HepG2 (cell line): ENCODE results near the gene RBP7. TPM values are rescaled to one million over a fixed set of nuclear protein-coding genes. Genes with fewer than 3 reads are reported as not detected.

Experiments
- ATAC-seq: fragments of 200-7000 bp; cut with Tn5 transposase; 3 replicates; pipeline ENCODE4 v1.9.1; 2020; ENCODE audit warnings: mild to moderate bottlenecking, moderate library complexity
- BruUV-seq: library from RNA; stranded (reverse); fragments of 400-500 nt; replicated peaks from 2 replicates; lab custom pipeline; 2021; lab: Mats Ljungman, UMichigan
- CTCF ChIA-PET: fragments of 300-600 bp; formaldehyde crosslinking; extraction: SDS; loops from one replicate; lab custom pipeline; 2021; ENCODE audit warnings: low total read pairs, inconsistent platforms, low intra/inter-chr PET ratio; lab: Yijun Ruan, JAX
- POLR2A ChIA-PET: fragments of 350-600 bp; sonication (Branson Sonifier 250); formaldehyde crosslinking; loops from one replicate; lab custom pipeline; 2020; ENCODE audit warnings: antibody characterized with exemption, inconsistent platforms; lab: Yijun Ruan, JAX
- DNase-seq: peaks from one replicate; pipeline ENCODE4 v3.0.0-alpha.2; 2015; ENCODE audit warnings: low spot score
- FAIRE-seq: peaks from 3 replicates; lab custom pipeline; 2011; peaks lifted over from hg19 to GRCh38; lab: Jason Lieb, UNC
- H2AFZ ChIP-seq: one replicate; pipeline ENCODE4 v1.6.1; 2011; ENCODE audit warnings: low read length, inconsistent platforms
- H3K27ac ChIP-seq: fragments of 300-600 bp; 3 replicates; pipeline ENCODE4 v1.8.0; 2011; ENCODE audit warnings: mixed run types, mild to moderate bottlenecking, mixed read lengths, low read length, inconsistent platforms; ENCODE audit not compliant: insufficient read depth; ENCODE audit errors: extremely low read length
- H3K27me3 ChIP-seq, 2 experiments: fragments of 200-600 bp in 1 of 2; 2 replicates in 1 of 2; 3 replicates in 1 of 2; pipeline versions ENCODE4 v1.6.0 to v1.8.0; 2011; ENCODE audit warnings: low read length in 2 of 2, mild to moderate bottlenecking in 2 of 2, moderate library complexity in 2 of 2, inconsistent platforms in 1 of 2; ENCODE audit not compliant: insufficient read depth in 2 of 2, control insufficient read depth in 1 of 2
- H3K36me3 ChIP-seq, 2 experiments: fragments of 200-600 bp in 1 of 2; replicated peaks in 1 of 2; 2 replicates in 1 of 2; 3 replicates in 1 of 2; pipeline versions ENCODE4 v1.5.1 to v1.8.0; 2011; ENCODE audit warnings: low read length in 2 of 2, inconsistent platforms in 1 of 2; ENCODE audit not compliant: insufficient read depth in 2 of 2, control insufficient read depth in 1 of 2
- H3K4me1 ChIP-seq: 2 replicates; pipeline ENCODE4 v1.5.1; 2012; ENCODE audit warnings: low read length, inconsistent platforms; ENCODE audit not compliant: insufficient read depth
- H3K4me2 ChIP-seq: 2 replicates; pipeline ENCODE4 v1.6.0; 2011; ENCODE audit warnings: low read depth, low read length, inconsistent platforms
- H3K4me3 ChIP-seq, 3 experiments: fragments of 200-600 bp in 1 of 3; sonication (generic), shearing (Covaris generic) in 1 of 3; replicated peaks in 1 of 3; 2 replicates each; pipeline ENCODE4 v1.5.1; 2011 to 2016; ENCODE audit warnings: low read length in 3 of 3, inconsistent platforms in 2 of 3, low read depth in 2 of 3, mild to moderate bottlenecking in 2 of 3, control low read depth in 1 of 3, mixed read lengths in 1 of 3; ENCODE audit not compliant: insufficient read depth in 1 of 3
- H3K79me2 ChIP-seq: one replicate; pipeline ENCODE4 v1.6.1; 2011; ENCODE audit warnings: low read length, inconsistent platforms; ENCODE audit not compliant: insufficient read depth
- H3K9ac ChIP-seq: 2 replicates; pipeline ENCODE4 v1.6.0; 2011; ENCODE audit warnings: mild to moderate bottlenecking, low read depth, low read length, inconsistent platforms; ENCODE audit not compliant: insufficient read depth
- H3K9me3 ChIP-seq: 2 replicates; pipeline ENCODE4 v1.5.1; 2012; ENCODE audit warnings: mild to moderate bottlenecking, low read length
- H4K20me1 ChIP-seq: 2 replicates; pipeline ENCODE4 v1.6.0; 2011; ENCODE audit warnings: inconsistent platforms, mild to moderate bottlenecking, low read length, moderate library complexity; ENCODE audit not compliant: insufficient read depth
- ATAD3A ChIP-seq: sonication (generic); formaldehyde crosslinking; IDR thresholded peaks from 2 replicates; pipeline ENCODE4 v1.4.0; 2020; ENCODE audit warnings: missing genetic modification reagents
- CENPX ChIP-seq: sonication (generic); formaldehyde crosslinking; IDR thresholded peaks from 2 replicates; pipeline ENCODE4 v1.9.0; 2021; ENCODE audit warnings: mild to moderate bottlenecking, missing genetic modification reagents, moderate library complexity
- DPF2 ChIP-seq: sonication (generic); formaldehyde crosslinking; IDR thresholded peaks from 2 replicates; pipeline ENCODE4 v1.4.0; 2020; ENCODE audit warnings: mild to moderate bottlenecking, low read depth, missing genetic modification reagents, borderline replicate concordance
- MBD4 ChIP-seq: IDR thresholded peaks from 2 replicates; pipeline ENCODE4 v1.6.1; 2012; ENCODE audit warnings: low read length, inconsistent platforms, borderline replicate concordance
- NFRKB ChIP-seq: fragments of 450-650 bp; IDR thresholded peaks from 2 replicates; pipeline ENCODE4 v1.6.1; 2017
- RBM39 ChIP-seq: fragments of 200-400 bp; formaldehyde crosslinking; IDR thresholded peaks from one replicate; pipeline ENCODE4 v1.6.1; 2018; ENCODE audit warnings: antibody characterized with exemption, mild to moderate bottlenecking, low read depth, low read length; ENCODE audit not compliant: poor library complexity, severe bottlenecking
- YEATS4 ChIP-seq: sonication (generic); formaldehyde crosslinking; IDR thresholded peaks from 2 replicates; pipeline ENCODE4 v1.4.0; 2020; ENCODE audit warnings: missing genetic modification reagents, borderline replicate concordance
- ZFP62 ChIP-seq: sonication (generic); formaldehyde crosslinking; IDR thresholded peaks from 2 replicates; pipeline ENCODE4 v1.4.0; 2020; ENCODE audit warnings: missing genetic modification reagents
- ZNF367 ChIP-seq: sonication (generic); formaldehyde crosslinking; IDR thresholded peaks from 2 replicates; pipeline ENCODE4 v1.4.0; 2020; ENCODE audit warnings: missing genetic modification reagents, borderline replicate concordance
- ZNF431 ChIP-seq: sonication (generic); formaldehyde crosslinking; IDR thresholded peaks from 2 replicates; pipeline ENCODE4 v1.9.0; 2022; ENCODE audit warnings: missing genetic modification reagents, low read depth, mild to moderate bottlenecking, borderline replicate concordance
- ZNF605 ChIP-seq: sonication (generic); formaldehyde crosslinking; IDR thresholded peaks from 2 replicates; pipeline ENCODE4 v1.8.0; 2022; ENCODE audit warnings: mild to moderate bottlenecking, missing genetic modification reagents
- ZNF790 ChIP-seq: sonication (generic); formaldehyde crosslinking; IDR thresholded peaks from 2 replicates; pipeline ENCODE4 v1.8.0; 2022; ENCODE audit warnings: missing genetic modification reagents, mild to moderate bottlenecking, borderline replicate concordance
- ZSCAN12 ChIP-seq: sonication (generic); formaldehyde crosslinking; IDR thresholded peaks from 2 replicates; pipeline ENCODE4 v1.9.0; 2021; ENCODE audit warnings: mild to moderate bottlenecking, missing genetic modification reagents
- WGBS: methylation state at CpG from one replicate; pipeline ENCODE4 v1.1.6; 2017; ENCODE audit warnings: low lambda C conversion rate; 5-methylcytosine and 5-hydroxymethylcytosine counted together
- in situ Hi-C: cut with HindIII; loops from 2 replicates; pipeline ENCODE4 v1.10.0; 2017; ENCODE audit warnings: low pct_unique_long_range_greater_than_20kb; ENCODE audit not compliant: extremely low pct_ligation_motif_present
- intact Hi-C: fragments of 100-400 bp; cut with micrococcal nuclease; formaldehyde crosslinking; loops from one replicate; pipeline ENCODE4 v1.10.0; 2022; ENCODE audit not compliant: unreplicated experiment
- polyA plus RNA-seq, 8 experiments: library from polyadenylated mRNA; depleted of rRNA in 3 of 8; stranded (reverse) in 7 of 8; unstranded in 1 of 8; fragments of >200 nt; fragmentation: Illumina TruSeq in 4 of 8; extraction: Trizol in 4 of 8; gene quantifications; 2 replicates each; pipeline versions ENCODE4 v1.2.1 to v1.2.3, GENCODE V29; 2011 to 2016; ENCODE audit warnings: low read depth in 4 of 8, missing spikeins in 1 of 8, mixed read lengths in 1 of 8; ENCODE audit not compliant: insufficient read depth in 1 of 8
- total RNA-seq, 5 experiments: library from RNA; depleted of rRNA; stranded (reverse); fragments of >200 nt; fragmentation: Illumina TruSeq; extraction: Trizol; gene quantifications; 2 replicates each; pipeline ENCODE4 v1.2.3, GENCODE V29; 2016; ENCODE audit warnings: low read depth in 1 of 5
- TF ChIP-seq, protein P1 (sequence below): IDR thresholded peaks from 2 replicates; pipeline ENCODE4 v1.6.1; 2018; ENCODE audit warnings: missing genetic modification reagents, mild to moderate bottlenecking, missing compliant biosample characterization
- TF ChIP-seq, protein P2 (sequence below): sonication (generic); formaldehyde crosslinking; IDR thresholded peaks from 2 replicates; pipeline ENCODE4 v1.4.0; 2020; ENCODE audit warnings: missing genetic modification reagents, mild to moderate bottlenecking, borderline replicate concordance

Gene RBP7
- total and polyA plus RNA-seq, 2 of the 13 experiments (the other 11 are each of a cell fraction or from before 2014, with no cell fraction given) = 1.6 to 2.0 TPM

DNA sequence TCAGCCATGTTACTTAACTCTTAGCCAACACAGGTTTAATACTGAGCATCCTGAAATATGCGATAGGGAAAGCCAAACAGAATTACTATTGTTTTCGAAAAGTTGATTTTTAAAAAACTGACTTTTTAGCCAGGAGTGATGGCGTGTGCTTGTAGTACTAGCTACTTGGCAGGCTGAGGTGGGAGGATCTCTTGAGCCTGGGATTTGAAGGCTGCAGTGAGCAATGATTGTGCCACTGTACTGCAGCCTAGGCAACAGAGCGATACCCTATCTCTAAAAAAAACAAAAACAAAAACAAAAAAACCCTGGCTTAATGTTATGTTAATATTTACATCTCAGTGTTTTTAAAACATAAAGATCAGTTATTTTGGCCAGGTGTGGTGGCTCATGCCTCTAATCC is 37.0 kb upstream of the RBP7 start:
- no peak for TF ChIP-seq ZFP62 (CRISPR knock-in tag)
- no peak for TF ChIP-seq MBD4
- TF ChIP-seq, protein P1, sequence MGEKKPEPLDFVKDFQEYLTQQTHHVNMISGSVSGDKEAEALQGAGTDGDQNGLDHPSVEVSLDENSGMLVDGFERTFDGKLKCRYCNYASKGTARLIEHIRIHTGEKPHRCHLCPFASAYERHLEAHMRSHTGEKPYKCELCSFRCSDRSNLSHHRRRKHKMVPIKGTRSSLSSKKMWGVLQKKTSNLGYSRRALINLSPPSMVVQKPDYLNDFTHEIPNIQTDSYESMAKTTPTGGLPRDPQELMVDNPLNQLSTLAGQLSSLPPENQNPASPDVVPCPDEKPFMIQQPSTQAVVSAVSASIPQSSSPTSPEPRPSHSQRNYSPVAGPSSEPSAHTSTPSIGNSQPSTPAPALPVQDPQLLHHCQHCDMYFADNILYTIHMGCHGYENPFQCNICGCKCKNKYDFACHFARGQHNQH = no peak
- no peak for TF ChIP-seq ZSCAN12
- no peak for TF ChIP-seq RBM39
- no peak for TF ChIP-seq ZNF367 (CRISPR knock-in tag)
- no peak for TF ChIP-seq ZNF431
- no peak for TF ChIP-seq YEATS4 (CRISPR knock-in tag)
- TF ChIP-seq, protein P2, sequence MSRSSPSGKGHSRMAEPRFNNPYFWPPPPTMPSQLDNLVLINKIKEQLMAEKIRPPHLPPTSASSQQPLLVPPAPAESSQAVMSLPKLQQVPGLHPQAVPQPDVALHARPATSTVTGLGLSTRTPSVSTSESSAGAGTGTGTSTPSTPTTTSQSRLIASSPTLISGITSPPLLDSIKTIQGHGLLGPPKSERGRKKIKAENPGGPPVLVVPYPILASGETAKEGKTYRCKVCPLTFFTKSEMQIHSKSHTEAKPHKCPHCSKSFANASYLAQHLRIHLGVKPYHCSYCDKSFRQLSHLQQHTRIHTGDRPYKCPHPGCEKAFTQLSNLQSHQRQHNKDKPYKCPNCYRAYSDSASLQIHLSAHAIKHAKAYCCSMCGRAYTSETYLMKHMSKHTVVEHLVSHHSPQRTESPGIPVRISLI (CRISPR knock-in tag) = no peak
- TF ChIP-seq CENPX (CRISPR knock-in tag) = no peak
- no peak for TF ChIP-seq ZNF605 (CRISPR knock-in tag)
- TF ChIP-seq ZNF790 = no peak
- TF ChIP-seq NFRKB = no peak
- TF ChIP-seq DPF2 (CRISPR knock-in tag) = no peak
- no peak for TF ChIP-seq ATAD3A (CRISPR knock-in tag)
- ChIA-PET CTCF (no interaction called here), POLR2A (no interaction called here)
- H3K27ac ChIP-seq = no peak overlapping the region
- BruUV-seq = no TSS peak
- no peaks in the 10 kb centered on the region for H4K20me1 ChIP-seq
- DNase-seq (no peak), ATAC-seq (no peak), FAIRE-seq (no peak)
- no peak overlapping the region for H3K4me2 ChIP-seq
- no peaks in the 10 kb centered on the region for H3K79me2 ChIP-seq
- peaks cover 7% of the 10 kb centered on the region; the same call in 1 of the 2 replicates for H3K4me1 ChIP-seq
- H2AFZ ChIP-seq = no peak overlapping the region
- no peaks in the 10 kb centered on the region for H3K27me3 ChIP-seq
- H3K36me3 ChIP-seq = no peaks in the 10 kb centered on the region
- H3K9me3 ChIP-seq = no peaks in the 10 kb centered on the region
- intact Hi-C loops (no loop called here), in situ Hi-C loops (no loop called here)
- H3K9ac ChIP-seq = no peak overlapping the region
- H3K4me3 ChIP-seq = no peak overlapping the region
- 94% methylated on average over 4 of the region's 4 CpGs for WGBS
